HG02840 (cell line): ENCODE measurements around the gene CFAP58.
A peak's percentile ranks its signal among the peaks of the same experiment; 100 is the strongest.

Experiments used
- ATAC-seq: cut with Tn5 transposase; IDR thresholded peaks from one replicate; pipeline ENCODE4 v1.9.1; 2021; ENCODE audit warnings: mild to moderate bottlenecking, moderate library complexity, moderate number of reproducible peaks; ENCODE audit not compliant: unreplicated experiment, low FRiP score

Gene CFAP58, protein sequence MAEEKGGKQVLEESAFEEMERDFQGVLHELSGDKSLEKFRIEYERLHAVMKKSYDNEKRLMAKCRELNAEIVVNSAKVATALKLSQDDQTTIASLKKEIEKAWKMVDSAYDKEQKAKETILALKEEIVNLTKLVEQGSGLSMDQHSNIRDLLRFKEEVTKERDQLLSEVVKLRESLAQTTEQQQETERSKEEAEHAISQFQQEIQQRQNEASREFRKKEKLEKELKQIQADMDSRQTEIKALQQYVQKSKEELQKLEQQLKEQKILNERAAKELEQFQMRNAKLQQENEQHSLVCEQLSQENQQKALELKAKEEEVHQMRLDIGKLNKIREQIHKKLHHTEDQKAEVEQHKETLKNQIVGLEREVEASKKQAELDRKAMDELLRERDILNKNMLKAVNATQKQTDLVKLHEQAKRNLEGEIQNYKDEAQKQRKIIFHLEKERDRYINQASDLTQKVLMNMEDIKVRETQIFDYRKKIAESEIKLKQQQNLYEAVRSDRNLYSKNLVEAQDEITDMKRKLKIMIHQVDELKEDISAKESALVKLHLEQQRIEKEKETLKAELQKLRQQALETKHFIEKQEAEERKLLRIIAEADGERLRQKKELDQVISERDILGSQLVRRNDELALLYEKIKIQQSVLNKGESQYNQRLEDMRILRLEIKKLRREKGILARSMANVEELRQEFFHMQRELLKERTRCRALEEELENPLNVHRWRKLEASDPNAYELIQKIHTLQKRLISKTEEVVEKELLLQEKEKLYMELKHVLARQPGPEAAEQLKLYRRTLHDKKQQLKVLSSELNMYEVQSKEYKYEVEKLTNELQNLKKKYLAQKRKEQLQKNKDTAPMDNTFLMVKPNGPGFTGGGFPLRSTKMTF

DNA sequence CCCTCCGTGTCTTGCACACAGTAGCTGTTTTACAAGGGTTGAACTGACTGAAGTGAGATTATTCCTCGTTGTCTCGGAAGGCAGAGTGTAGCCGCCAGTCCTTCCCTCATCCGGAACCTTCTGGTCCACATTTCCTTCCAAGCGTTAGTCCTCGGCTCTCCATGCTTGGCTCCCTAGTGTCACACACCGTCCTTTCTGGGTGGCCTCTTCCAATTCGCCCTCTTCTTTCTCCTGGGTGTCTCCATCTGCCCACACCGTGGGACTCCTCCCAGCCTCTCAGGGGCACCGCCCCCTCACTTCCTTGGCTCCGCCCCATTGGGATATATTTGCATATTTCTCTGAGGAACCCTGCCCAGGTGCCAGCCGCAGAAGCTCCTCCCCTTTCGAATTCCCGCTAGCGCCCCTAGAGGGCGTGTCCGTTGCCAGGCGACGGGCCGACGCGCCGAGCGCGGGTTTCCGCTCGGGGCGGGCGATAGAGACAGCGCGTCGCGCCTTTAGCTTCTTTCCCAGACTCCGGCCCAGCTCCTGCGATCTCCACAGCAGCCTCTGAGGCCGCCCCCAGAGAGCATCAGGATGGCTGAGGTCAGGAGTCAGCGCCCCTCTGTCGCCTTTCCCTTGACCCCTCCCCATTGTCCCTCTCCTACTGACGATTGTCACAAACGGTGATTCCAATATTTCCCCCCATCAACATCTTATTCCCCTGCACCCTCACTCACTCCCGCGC lies at the start of gene CFAP58:
CFAP58 (plus strand) TSS at position 509 of the 724 bp plus-strand sequence; CDS start at position 574, 65 bp downstream.
- ATAC-seq, result peak; percentile 52

DNA sequence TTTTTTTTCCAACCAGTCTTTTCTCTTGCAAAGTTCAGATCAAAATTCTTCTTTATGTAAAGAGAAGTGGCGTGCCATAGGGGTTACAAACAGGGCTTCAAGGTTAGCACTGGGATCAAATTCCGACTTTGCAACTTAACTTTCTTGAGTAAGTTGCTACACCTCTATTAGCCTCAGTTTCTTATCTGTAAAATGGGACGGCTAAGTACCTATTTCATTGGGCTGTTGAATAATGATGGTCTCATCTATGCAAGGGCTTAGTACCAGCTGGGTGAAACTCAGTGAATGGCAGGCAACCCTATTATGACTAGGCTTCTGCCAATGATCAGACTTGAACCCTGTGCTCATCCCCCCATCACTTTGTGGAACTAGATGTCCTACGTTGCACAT lies 49.3 kb upstream of the CFAP58 start:
- no peak for ATAC-seq

DNA sequence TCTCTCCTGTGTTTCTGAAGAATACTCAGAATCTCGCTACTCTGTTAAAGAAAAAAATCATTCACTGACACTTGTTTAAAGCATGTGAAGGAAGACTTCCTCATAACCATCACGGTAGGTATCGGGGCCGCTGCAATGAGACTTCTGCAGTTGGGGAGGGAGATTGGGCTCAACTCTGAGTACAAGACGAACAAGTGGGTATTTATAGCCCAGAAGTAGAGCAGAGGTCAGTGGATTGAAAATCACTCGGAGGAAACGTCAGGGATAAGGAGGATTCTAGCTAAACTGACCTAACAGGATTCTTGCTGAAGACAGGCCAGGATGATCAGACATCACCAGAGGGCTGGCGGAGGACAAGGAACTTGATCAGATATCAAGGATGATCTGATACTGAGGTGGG lies 48.7 kb upstream of the CFAP58 start:
- no peak for ATAC-seq

DNA sequence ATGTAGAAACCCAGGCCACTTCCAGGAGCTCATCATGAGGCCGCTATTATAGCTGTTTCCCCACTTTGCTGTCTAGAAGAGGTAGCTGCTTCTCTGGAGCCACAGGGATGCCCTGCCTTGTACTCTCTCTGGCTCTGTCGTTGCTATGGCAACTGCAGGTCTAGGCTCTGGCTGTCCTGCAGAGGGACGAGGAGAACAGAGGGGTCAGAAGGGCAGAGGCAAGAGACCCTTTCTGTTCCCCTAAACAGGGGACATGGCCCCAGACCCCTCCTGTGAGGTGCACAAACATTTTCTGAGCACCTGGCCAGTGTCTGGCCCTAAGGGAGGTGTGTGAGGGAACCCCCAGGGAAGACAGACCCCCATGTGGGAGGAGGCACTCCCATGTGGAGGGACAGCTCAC lies 46.7 kb upstream of the CFAP58 start:
- no peak for ATAC-seq

DNA sequence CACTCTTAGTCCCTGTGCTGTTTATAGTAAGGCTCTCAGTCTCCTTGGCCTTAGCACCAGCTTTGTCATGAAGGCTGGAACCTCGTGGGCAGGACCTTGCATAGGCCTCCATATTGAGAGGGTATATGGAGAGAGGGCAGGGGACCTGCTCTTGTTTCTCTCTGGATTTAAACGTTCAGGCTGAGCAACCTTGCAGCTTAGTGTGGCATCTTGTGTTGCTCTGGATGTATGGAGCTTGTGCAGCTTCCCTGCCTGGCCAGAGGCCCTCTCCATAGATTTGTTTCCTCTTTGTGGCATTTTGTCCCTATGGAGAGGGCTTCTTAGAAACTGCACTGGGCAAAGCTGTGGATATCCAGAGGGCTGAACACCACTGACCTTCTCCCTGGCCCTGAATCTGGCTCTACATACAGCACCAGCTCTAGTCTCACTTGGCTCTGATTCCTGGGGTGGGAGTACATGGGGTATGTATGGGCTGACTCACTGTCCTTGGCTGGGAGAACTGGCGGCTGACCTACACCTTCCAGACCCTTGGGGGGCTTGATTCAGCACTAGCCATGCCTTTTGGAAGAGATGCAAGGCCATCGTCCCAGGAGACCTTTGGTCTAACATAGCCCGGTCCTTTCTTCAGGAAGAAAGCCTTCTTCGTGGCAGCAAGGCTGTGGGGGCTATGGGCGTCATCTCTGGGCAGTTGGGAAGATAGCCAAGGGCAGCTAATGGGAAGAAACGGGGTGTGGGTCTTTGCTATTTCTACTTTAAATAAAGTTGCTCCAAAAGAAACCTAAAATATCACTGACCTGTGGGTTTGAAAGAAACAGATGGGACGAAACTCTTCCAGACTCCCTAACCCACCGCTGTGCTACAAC lies 45.8 kb upstream of the CFAP58 start:
- no peak for ATAC-seq

DNA sequence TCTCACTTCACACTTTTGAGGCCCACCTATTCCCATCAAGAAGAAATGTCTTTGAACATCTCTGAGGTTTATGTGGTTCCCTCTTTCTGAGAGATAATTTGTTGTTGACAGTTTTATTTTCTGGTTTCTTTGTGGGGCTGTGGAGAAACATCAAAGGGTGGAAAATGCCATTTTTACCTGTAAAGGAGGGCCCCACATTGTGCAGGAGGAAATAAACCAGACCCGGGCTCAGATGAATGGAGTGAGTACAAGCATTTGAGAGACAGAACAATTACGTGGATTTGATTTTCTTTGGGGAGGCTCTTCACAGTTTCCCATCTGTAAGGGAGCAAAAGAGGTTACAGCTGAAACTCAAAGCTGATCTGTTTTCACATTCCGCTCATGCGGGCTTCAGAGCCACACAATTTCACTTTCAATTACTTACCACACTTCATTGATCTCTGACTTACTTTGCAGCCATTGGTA lies 45.2 kb upstream of the CFAP58 start:
- no peak for ATAC-seq

DNA sequence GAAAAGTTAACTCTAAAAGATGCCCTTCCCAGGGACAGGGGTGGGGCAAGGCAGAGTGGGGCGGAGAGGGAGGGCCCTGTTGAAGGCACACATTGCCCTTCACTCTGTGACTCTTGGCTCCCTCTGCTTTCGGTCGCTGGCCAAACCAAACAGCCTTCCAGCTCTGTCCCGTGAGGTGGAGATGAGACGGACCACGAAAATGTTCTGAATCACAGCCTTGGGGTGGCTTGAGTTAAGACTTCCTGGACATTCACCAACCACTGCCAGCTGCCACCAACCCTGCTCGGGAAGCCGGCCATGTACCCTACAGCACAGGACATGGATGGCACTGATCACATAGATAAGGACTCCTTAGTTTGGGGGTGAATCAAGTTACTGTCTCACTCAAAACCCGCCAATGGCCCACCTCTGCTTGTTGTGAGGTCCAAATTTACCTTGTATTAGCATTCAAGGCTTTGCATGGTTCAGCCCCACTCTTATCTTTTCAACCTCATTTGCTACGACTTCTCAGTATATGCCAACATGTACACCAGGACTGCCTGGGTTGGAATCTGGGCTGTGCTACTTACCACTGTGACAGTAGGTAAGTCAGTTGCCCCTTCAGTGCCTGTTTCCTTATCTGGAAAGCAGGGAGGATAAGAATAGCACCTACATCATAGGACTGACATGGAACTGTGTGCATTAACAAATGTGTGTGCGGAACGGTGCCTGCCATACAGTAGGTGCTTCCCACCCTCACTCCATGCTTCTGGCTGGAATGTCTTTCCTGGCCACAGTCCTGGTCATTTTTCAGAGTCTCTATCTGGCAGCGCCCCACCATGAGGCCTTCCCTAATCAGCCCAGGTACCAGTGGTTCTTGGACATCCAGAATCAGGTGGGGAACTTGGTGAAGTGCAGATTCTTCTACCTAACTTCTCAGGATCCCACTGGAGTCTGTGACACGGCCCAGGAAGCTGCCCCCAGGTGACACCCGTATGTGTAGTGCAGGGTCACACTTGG lies 43.4 kb upstream of the CFAP58 start:
- ATAC-seq, result no peak

DNA sequence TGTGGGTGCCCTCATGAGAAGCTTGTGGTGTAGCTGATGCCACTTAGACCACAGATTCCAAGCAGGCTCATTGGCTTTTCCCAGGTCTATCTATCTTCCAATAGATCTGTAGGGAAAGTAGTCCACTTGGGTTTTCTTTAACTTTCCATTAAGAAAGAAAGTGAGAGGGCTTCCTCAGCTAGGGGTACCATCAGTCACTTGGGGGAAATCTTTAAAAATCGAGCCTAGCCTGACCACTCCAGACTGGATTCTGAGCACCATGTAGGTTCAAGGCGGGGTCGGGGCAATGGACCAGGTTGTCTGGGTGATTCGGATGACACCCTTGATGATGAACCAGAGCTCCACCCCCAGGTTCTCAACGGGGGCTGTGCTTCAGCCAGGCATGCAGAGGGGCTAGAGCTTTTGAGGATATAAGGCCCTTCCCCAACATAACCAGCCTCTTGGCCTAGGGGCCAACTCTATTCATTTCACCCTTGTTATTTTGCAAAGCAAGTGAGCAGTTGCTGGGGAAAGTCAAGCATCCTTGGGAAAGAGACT lies 42.4 kb upstream of the CFAP58 start:
- no peak for ATAC-seq

DNA sequence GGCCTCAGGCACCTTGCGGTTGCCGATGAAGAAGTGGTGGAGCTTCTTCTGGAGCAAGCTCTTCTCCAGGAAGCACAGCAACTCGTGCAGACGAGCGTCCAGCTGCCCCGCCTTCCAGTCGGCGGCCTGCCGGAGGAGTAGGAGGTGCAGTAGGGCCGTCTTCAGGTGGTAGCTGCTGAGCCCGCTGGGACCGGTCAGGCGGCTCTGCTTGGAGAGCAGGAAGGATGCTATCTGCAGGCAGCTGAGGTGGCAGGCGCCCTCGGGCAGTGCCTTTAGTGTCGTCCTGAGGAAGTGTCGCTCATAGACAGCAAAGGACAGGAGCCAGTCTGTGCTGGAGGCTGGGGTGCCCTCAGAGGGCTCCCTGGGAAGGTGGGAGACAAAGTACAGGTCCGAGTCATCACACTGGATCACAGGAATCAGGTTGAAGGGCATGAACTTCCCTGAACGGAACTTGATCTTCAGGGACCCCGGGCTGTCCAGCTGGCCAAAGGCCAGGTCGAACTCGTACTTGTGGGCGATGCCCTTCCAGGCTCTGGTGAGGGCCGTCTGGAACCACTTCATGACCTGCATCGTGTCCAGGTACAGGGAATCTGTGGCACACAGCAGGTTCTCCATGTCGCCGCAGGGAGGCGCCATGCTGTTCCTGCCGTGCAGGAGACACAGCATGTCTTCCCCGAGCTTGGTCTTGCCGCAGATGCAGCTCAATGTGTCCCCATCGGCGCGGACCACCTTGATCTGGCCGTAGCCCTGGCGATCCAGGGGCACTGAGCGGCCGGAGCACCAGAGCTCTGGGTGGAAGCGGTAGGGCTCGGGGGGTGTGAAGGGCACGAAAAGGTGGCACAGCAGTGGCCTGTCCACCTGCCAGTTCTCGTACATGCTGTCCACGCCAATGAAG lies 38.8 kb upstream of the CFAP58 start:
- ATAC-seq, result no peak

DNA sequence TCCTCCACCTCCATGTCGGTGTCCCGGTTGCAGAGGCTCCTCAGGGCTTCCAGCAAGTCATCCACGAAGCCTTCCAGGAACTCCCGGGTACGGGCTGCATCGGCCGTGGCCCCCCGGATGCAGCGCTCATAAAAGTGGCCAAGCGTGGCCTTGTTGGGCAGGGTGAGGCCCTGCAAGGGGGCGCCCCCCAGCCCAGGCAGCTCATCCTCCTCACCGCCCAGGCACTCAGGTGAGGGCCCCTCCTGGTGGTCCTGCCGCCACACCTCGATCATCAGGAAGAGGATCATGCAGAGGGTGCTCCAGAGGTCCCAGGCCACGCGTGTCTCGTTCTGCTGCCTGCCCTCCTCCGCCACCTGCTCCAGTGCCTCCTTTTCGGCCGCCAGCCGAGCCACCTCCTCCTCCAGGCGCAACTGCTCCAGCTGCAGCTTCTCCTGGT lies 38.1 kb upstream of the CFAP58 start:
- no peak for ATAC-seq

DNA sequence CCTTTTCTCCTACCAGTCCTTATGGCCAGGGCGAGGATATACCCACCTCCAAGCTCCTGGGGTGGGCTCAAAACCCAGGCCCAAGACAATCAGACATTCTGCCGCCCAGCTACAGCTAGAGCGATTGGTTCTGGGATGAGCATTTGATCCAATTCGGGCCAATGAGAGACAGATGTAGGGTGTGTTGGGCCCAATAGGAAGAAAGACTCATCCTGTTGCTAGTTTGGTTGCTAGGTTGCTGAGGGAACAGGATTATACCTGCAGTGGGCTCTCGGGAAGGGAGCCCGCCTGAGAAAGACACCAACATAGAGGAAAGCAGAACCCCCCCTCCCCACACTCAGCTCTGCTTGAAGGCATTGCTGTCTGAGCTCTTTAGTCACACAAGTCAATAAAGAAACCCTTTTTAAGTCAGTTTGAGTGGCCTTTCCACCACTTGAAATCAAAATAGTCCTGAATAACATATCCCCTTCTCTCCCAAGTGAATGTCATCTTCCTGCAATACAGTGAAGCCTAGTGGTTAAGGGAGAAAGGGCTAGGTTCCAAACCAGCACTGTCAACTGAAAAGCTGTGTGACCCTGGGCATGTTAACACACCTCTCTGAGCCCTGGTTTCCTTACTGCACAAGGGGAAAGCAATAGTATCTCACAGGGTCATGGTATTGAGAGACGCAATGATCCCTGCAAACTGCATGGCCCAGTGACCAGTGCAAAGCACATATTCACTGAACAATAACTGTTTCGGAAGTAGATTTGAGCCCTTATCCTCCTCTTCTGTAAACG lies 37.1 kb upstream of the CFAP58 start:
- ATAC-seq, result no peak

DNA sequence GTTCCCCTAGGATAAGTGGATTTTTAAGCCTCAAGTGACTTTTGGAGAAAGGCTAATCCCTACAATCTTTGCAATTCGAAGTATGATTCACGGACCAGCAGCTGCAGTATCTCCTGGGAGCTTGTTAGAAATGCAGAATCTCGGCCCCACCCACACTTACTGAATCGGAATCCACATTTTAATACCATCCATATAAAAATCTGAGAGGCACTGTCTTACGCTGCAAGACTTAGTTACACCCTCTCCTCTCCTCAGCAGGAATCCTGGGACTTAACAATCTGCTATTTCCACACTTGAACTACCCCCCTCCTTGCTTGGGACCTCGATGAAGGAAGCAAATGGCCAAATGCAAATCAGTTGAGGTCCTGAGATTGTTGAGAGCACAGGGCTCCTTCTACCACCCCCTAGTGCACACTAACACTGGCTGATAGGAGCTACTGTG lies 36.3 kb upstream of the CFAP58 start:
- no peak for ATAC-seq

DNA sequence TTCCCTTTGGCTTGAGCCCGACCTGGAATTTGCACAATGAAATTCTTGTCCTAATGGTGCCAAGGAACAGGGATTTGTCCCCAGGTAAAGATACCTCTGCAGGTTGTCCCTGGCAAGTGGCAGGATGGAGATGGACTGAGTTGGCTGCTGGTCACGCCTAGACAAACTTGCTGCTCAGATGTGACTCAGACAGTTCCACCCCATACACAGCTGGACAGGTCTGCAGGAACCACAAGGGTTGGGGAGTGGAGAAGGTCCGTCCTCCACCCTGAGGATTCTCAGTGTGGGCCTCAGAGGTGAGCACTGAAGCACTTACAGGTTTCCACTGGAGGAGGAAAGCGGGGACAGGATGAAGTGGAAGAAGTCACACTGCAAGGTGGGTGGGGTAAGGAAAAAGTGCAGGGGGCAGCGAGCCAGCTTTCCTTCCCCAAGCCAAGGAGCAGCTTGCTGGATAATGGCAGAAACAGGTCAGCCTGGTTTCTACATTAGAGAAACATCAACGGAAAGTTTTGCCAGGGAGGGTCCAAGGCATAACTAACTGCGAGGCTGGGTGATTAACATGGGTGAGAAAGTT lies 35.8 kb upstream of the CFAP58 start:
- ATAC-seq, result no peak

DNA sequence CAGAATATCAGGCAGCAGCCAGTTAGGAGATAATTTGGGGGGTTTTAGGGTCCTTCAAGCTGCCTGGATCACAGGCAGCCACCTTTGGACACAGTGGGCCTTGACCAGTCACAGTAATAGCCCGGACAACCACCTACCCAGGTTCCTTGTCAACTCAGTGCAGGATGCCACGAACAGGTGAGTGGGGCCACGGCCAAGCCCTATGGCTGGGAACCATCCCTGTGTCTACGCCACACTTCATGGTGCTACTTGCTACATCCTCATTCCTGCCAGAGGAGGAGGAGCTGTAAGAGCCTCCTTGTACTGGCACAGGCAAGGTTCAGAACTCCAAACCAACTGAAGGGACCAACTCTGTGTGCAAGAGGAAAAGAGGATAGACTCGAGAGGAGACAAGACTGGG lies 35.3 kb upstream of the CFAP58 start:
- no peak for ATAC-seq

DNA sequence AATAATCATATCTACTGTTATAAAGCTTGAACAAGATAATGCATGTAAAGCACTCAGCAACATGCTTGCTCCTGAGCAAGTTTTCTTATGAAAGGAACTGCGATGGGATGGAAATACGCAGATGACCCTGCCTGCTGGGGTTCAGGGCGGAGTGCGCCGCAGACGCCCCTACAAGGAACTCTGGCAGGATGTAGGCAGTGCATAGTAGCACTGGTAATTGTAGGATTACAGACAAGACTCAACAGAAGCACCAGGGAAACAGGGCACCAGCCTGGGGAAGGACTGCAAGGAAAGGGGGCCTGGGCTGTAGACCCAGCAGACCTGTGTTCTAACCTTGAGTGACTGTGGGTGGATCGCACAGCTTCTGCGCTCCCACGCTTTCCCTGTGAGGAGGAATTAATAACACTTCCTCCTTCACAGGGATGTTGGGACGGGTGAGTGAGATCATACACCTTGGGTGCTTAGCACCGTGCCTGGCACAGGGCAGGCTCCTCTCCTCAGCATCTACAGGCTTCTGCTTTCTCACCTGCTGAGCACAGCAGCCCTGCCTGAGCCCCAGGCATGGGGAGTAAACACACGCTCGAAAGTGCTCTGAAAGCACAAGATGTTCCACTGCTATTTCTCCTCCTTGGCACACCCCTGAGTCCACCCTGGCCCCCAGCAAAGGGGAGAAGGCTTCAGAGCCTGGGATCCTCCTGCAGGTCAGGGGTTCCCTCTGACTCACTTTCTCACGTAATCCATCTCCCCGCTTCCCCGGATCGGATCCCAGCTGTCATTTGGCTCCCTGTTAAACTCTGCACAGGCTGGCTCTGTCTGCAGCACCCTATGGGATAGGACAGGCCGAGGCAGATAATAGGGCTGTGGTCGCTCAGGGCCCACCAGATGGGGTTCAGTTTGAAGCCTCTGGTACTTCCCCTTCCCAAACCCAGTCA lies 34.6 kb upstream of the CFAP58 start:
- no peak for ATAC-seq
